ENCODE results near the gene LRRFIP1. TPM values are rescaled to one million over a fixed set of nuclear protein-coding genes. Genes with fewer than 3 reads are reported as not detected.

LRRFIP1 gene
- total RNA-seq, 1 donor from 2014 or later: 152 TPM

DNA sequence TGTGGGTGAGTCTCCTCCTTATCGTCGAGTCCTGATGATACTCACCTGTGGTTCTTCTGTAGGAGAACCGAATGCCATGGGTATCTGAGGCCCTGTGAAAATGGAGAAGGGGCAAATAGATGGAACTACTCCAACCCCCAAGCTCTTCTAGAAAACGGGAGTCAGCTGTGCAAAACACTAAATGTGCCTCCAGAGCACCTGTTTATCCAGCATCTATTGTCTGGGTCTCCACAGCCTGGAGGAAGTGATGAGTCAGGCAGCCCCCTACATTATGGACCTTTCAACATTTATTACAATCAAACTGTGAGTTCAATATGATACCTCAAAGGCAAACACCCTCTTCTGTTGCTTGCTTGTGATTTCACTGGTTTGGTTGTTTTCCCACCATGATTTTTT is 9.8 kb upstream of the LRRFIP1 start:
- DNase-seq (ENCODE audit: low read depth, low spot score): no peak

DNA sequence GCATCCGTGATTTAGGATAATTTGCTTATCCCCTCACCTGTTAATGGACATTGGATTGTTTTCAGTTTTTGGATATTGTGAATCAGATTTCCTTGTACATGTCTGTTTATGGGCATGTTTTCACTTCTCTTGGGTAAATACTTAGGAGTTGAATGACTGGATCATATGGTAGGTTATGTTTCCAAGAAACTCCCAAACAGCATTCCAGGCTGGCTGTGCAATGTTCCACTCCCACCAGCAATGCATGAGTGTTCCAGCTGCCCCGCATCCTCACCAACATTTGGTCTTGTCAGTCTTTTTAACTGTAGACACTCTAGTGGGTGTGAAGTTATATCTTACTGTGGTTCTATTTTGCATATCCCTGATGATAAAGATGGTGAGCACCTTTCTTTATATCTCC is 8.9 kb upstream of the LRRFIP1 start:
- DNase-seq (ENCODE audit: low read depth, low spot score): no peak

DNA sequence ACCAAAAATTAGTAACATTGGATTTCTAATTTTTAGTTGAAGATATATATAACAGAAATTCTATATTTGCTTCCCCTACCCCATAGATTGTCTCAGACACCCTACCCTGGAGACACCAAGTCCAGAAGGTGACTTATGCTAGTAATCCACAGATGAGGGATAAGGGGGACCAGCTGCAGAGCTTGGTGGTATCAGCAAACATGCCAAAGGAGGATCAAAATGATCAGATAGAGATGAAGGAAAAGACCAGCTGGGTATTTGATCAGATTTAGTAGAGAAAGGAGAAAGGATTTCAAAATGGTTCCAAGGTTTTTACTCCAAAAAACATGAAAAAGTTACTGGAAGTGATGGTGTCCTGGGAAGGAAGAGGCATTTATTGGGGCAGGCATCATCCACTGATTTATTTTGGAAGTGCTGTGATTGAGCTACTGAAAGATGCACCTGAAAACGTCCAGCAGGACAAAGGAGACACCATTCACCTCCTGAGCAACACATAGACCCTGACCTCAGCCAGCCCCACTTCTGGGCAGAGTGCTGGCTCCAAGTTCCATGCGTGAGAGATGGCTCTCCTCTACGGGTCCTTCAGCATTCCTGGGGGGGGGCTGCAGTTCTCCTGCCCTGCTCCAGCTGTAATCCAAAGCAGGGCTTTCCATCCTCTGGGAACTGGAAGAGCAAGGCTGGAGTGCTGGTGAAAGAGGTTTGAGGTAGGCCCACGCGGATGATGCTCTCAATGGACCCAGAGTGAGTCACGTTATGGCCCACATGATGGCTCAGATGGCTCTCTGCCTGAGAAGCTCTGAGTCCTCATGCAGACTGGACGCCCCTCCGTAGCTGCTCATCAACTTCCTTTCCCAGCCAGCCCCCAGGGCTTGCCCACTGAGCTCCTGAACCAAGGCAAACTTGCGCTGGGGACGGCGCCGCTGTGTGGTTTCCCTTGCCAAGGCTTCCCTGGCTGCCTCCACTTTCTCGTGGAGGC is 3.7 kb upstream of the LRRFIP1 start:
- no peak for DNase-seq (ENCODE audit: low read depth, low spot score)

DNA sequence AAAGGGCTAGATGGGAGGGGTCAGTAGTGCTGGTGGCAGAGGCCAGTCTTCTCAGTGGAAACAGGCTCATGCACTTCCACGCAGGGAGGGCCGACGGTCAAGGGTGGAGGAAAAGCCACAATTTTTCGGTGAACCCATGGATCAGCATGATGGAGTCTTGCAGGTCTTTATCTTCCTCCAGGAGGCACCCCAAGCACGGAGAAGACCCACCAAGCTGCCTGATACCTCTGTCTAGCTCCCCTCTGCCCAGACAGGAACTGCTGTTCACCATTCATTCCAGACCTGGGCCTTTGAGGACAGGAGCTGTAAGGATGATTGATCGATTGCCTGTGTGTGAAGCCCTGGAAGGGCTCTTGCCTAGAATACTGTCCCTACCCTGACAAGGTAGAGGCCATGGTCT is 2.8 kb upstream of the LRRFIP1 start:
- no peak for DNase-seq (ENCODE audit: low read depth, low spot score)

DNA sequence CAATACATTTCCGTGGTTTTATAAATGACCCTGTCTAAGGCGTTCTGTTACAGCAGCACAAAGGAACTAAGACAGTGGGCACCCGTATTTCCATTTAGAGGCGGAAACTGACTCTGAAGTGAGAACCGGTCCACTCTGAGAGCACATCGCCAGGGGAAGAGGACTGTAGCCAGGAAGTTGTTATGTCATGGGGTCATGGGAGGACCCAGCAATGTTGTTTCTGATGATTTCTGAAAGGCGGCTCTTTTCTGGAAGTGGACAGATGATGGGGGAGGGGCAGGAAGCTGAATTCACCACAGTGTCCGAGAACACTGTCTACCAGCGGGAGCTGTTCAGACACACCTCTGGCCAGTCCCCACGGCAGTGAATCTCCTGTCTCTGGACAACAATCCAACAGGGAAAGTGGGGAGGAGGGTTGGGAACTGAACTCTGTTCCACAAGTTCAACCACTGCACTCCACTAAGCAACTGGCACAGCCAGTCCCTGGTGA is 2.1 kb upstream of the LRRFIP1 start:
- DNase-seq (ENCODE audit: low read depth, low spot score): no peak

DNA sequence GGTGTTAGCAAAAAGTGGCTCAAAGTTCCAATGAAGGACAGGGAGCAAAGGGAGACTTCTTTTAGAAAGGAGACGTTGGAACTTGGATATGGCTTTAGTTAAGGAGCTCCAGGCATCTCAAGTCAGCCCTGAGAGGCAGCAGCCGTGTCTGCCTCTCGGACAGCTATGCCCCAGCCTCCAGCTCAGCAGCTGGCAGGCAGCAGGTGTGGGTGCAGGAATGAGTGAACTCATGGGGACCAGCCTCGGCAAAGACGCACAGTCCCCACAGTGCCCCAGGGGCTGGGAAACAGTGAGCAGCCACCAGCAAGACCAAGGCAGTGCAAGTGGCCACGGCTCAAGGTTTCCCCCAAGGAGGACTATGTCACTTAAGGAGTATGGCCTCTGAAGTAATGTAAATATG is 1.6 kb upstream of the LRRFIP1 start:
- DNase-seq (ENCODE audit: low read depth, low spot score): no peak

DNA sequence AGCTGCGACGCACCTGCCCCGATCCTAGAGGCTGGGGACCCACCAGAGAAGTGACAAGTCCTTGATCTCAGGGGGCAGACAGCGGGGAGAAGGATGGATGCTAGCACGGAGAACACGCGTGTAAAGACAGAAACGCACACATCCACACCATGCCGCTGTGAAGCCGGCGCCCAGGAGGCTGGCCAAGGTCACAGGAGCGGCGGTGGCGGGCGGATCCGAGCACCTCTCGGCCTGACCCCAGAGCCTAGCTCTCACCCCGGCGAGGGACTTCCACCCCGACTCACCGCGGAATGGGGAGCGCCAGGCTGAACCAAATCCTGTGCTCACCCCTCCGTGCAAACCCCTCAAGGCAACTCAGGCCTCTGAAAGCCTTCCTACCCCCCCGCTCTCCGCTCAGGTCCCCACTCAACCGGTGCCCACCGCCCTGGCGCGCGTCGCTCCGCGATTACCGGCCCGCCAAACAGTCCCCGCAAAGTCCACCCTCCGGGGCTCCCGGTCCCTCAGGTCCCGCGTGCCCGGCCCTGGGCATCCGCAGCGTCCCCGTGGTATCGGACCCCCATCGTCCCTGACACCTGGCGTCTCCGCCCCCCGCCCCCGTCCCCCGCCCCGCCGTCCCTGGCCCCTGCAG is 460 bp upstream of the LRRFIP1 start:
- DNase-seq (ENCODE audit: low read depth, low spot score): no peak

DNA sequence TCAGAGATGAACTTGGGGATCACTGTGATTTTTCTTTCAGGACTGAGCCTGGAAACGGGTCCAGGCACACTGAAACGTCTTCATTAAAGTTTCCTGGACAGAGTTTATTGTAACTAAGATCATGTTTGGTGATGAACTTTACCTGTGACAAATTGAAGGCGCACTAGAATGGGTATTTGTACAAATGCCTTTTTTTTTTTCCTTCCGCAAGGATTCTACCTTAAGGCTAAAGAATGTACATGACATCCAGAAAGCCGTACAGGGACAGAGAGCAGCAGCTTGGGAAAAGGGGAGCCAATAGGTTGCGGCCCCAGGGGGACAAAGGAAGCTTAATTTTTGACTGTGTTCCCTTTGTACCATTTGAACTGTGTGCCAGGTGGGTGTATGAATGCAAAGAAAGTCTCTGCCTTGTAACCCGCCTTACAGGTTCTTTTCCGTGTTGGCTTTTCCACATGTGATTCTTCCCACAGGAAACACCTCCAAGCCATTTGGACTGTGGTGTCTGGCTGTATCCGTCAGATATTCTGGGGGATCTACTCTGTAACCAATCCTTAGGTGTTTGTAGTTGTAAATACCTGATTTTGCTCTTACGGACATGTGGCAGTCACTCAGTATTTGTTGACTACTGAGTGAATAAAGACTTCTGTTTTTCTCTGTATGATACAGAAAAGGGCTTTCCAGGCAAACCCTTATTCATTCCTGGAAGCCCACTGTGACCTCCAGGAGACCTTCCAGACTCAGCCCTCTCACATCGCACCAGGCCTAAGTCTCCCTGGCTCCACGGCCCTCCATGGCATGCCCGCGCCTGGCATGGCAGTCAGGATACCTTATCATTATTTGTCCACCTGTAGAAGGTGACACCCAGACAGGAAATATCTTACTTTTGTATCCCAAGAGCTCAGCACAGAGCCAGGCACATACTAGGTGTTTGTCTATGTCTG is 1.1 kb downstream of the LRRFIP1 start:
- DNase-seq (ENCODE audit: low read depth, low spot score): no peak

DNA sequence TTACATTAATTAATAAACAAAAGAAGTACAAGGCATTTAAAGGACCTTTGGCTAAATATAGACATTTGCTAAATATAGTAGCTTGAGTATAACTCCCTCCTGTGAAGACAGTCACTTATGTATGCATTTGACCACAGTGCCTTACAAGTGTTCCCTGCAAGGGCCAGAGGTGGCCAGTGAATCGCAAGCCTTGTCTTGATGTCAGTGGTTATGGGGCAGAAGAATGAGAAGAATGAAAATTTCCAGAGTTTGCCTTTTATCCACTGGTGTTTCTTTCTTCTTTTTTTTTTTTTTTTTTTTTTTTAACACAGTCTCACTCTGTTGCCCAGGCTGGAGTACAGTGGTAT is 1.8 kb downstream of the LRRFIP1 start:
- no peak for DNase-seq (ENCODE audit: low read depth, low spot score)

DNA sequence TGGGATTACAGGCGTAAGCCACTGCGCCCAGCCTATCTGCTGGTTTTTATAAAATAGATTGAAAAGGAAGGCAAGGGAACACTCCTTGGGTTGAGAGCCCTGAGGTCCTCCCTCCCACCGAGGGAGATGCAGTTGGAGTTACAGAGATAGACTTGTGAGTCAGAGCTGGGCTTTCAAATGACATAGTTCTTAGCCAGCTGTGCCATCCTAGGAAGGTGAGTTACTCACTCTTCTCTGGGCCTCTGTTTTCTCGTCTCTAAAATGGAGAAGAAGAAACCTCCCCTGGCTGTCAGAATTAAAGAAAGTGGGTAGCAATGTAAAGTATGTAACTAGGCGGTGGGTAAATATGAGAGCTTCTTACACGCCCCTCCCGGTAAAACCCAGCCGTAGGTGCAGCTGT is 2.4 kb downstream of the LRRFIP1 start:
- DNase-seq (ENCODE audit: low read depth, low spot score): no peak

DNA sequence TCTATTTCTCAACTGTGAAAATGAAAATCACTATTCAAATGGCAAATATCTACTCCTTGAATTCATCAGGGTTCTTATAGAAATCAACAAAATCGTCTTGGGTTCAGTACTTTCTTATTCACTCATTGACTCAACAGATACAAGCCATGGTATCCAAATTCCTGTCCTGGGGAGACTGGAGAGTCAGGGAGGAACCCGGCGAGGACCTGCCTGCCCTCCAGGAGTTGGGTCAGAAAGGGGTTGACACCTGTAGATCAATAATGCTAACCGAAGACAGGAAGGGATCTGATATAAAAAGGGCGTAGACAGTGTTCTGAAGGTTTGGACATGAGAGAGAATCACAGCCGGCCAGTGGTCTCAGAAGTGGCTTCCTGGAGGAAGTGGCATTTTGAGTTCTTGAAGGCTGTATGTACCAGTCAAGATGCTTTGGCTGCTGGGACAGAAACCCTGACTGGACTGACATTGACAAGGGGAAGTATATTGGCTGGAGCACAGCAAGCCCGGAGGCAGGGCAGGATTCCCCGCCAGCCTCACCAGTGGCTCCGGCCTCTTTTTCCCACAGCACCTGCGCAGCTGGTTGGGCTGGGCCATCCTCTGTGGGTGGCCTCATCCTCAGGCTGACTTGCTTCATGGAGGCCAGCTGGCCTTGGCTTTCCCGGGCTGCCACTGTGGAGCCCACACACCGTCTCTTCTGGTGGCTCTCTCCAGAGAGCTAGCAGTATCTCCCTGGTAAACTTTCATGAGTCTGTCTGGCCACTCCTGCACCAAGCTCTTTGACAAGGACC is 3.0 kb downstream of the LRRFIP1 start:
- no peak for DNase-seq (ENCODE audit: low read depth, low spot score)

DNA sequence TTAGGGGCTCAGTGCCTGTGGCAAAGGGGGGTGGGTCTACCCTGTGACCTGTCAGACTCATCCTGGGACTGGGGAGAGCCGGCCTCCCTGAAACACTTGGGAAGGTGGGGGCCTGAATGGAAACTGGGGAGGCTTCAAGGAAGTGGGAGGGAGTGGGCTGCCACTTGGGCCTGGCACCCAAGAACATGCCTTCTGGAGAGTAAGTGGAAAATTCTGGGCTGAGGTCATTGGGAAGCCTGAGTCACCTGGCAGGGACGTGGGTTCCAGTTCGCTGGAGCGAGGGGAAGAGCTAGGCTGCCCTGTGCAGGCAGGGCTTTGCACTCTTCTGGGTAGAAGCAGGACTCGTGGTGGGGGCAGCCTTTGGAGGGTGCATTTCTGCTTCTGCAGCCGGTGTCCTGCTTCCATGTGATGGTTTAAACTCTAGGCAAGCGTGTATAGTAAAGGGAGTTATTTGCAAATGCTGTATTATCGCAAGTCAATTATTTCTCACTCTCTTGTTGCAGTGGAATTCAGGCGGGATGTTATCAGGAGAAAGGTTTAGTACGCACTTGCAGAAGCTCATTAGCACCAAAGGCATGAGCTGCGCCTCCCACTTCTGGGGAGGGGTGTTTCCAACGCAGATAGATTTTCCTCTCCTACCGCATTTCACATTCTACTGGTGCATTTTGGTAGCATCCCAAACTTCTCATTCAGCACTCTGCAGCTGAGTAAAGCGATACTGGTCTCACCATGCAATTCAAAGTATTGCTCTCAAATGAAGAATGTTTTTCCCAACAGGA is 3.8 kb downstream of the LRRFIP1 start:
- no peak for DNase-seq (ENCODE audit: low read depth, low spot score)

DNA sequence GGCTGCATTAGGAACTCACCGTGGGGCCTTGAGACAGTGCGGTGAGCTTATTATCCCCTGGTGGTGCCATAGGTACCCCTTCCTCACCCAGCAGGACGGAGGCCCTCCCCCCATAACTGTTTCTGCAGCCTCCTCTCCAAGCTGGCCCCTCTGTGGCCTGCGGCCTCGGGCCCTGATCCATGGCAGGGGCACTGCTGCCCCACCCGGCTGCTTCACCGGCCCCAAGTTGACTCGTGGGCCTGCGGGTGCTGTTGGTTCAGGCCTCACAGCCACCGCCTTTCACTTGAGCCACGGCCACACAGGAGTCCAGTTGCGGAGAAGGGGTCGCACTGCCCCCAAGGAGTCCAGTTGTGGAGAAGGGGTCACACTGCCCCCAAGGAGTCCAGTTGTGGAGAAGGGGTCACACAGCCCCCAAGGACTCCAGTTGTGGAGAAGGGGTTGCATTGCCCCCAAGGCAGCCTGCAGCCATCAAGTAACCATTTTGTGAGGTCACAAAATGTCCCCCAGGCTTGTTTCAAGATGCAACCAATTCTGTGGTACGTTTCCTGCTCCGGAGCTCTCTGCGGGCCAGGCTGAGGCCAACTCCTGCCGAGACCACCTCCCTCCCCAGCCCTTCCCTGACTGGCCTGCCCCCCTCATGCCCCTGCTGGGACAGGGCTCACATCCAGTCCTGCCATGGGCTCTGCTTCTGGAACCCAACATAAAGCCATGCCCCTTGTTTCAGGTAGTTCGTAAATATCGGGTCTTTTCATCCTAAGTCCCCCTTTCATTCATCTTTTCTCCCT is 4.6 kb downstream of the LRRFIP1 start:
- no peak for DNase-seq (ENCODE audit: low read depth, low spot score)

DNA sequence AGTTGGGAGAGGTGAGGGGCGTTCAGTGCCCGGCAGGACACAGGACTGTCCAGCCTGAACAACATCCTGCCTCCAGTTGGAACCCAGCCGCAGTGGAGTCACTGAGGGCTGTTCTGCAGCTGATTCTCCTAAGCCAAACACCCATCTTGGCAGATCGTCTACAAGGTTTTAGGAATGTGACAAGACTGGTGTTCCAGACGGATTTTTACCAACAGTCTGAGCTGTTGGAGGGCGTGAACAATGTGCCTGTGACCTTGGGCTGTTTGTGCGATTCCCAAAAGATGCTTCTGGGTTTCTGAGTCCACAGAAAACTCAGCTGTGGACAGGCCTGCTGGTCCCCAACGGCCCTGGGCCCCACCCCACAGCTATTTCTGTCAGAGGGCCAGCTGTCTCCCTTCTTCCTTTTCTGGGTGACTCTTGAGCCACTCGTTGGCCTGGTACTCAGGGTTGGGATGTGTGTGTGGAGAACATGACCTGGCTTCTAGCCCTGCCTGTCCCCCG is 5.7 kb downstream of the LRRFIP1 start:
- DNase-seq (ENCODE audit: low read depth, low spot score): no peak

DNA sequence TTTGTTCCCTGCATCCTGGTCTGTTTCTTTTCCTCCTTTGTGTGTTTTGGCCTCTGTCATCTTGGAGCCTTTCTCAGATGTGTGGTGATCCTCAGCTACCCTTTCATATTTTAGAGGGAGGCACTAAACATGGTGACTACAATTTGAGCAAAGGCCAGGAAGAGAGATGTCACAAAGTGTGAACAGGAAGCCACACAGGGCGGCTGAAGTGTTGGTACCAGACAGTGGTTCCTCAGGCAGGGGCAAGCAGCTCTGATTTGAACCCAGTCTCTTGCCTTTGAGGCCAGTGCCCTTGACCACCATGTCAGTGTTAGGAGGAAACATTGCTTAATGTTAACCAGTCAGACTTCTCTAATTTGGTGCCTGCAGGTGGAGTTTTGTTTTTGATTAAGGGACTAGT is 9.2 kb downstream of the LRRFIP1 start:
- DNase-seq (ENCODE audit: low read depth, low spot score): no peak

DNA sequence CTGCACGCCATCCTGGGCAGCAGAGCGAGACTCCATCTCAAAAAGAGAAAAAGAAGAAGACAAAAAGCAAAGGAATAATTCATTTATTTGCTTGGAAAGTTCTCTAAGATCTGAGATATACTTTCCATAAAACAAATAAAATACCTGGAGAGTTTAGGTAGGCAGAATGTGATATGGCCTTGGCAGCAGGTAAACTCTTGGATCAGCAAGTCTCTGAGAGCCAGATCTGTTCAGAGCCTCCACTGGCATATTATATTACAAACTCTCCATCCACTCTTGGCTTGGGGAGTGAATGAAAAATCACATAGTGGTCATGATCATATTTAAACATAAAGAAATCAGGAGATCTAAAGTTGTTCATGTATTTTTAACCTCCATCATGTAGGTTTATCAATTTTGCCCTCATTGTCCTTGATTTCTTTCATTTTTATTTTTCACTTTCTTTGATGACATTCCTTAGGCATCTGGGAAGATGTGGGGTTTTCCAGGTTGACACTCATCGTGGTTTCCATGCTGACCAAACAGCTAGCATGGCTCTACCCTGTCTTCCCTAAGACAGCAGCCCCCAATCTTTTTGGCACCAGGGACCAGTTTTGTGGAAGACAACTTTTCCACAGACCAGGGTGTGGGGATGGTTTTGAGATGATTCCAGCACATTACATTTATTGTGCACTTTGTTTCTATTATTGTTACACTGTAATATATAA is 10.2 kb downstream of the LRRFIP1 start:
- DNase-seq (ENCODE audit: low read depth, low spot score): no peak

DNA sequence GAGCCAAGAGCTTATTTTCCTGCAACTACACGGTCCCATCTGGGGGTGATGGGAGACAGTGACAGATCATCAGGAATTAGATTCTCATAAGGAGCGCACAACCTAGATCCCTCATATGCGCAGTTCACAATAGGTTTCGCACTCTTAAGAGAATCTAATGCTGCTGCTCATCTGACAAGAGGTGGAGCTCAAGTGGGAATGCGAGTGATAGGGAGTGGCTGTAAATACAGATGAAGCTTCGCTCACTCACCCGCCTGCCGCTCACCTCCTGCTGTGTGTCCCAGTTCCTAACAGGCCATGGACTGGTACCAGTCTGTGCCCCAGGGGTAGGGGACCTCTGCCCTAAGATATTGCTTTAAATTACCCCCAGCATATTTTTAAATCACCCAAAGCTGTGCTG is 10.8 kb downstream of the LRRFIP1 start:
- DNase-seq (ENCODE audit: low read depth, low spot score): no peak

DNA sequence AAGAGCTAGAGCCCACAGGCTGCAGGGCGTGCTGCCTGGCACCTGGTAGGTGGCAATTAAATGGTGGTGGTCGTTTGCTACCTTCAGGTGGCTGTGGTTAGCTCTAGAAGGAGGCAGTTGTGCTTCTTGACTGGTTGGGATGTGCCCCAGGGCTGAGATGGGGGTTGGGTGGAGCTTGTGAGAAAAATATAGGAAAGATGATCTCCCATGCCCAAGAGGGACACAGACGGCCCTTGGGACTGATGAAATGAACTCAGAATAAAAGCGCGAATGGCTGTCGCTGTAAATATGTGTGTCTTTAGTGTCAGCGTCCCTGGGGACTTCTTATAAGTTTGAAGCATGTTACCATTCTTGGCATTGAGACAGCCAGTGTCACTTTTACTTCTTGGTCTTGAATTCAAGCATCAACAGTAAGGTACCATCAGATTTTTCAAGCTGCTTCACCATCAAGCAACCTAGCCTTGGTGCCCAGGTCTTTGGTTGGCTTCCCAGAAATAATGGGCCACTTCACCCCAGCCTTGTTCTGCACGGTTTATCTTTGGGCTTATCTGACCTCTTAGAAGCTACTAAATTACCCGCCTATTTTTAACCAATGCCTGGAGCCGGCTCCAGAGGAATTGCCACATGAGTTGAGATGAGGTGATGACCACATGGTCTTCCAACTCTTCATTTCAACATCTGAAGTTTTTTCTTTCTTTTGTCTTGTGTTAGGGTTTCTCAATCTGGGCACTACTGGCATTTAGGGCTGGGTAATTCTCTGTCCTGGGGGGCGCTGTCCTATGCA is 11.9 kb downstream of the LRRFIP1 start:
- no peak for DNase-seq (ENCODE audit: low read depth, low spot score)
